Cardiac fibroblast (primary cell): ENCODE data around the gene NKRF.

Source experiments
- DNase-seq, 2 donors: peaks; one replicate each; pipeline versions ENCODE4 v3.0.0 to v3.0.0-alpha.2; 2010; ENCODE audit warnings: low read depth in 2 of 2
- H3K4me3 ChIP-seq, 2 donors: replicated peaks in 1 of 2; 1 replicate in 1 of 2; 2 replicates in 1 of 2; pipeline ENCODE4 v1.5.1; 2011; ENCODE audit warnings: low read depth in 2 of 2, low read length in 2 of 2, mild to moderate bottlenecking in 2 of 2, moderate library complexity in 1 of 2
- TF ChIP-seq, protein P1 (sequence below): IDR thresholded peaks from one replicate; pipeline ENCODE4 v1.5.1; 2011; ENCODE audit warnings: low read depth, mild to moderate bottlenecking, low read length, inconsistent platforms

The NKRF gene

DNA sequence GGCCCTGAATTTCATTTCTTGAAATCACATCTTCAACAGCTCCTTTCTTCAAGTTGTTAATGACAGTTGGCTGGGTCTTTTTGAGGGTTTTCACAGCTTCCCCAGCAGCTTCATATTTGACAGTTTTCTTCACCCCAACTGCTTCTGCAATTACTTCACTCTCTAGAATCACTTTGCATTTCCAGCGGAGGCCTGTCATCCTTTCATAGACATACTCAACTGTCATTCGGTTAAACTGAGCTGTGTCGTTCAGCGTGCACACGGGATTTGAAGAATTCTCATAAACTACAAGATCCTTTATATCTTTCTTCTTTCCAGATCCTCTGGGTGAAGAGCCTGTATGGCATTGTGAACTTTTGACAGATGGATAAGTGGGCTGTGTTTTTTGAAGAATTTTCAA lies 16.4 kb downstream of the NKRF start:
- TF ChIP-seq, protein P1, sequence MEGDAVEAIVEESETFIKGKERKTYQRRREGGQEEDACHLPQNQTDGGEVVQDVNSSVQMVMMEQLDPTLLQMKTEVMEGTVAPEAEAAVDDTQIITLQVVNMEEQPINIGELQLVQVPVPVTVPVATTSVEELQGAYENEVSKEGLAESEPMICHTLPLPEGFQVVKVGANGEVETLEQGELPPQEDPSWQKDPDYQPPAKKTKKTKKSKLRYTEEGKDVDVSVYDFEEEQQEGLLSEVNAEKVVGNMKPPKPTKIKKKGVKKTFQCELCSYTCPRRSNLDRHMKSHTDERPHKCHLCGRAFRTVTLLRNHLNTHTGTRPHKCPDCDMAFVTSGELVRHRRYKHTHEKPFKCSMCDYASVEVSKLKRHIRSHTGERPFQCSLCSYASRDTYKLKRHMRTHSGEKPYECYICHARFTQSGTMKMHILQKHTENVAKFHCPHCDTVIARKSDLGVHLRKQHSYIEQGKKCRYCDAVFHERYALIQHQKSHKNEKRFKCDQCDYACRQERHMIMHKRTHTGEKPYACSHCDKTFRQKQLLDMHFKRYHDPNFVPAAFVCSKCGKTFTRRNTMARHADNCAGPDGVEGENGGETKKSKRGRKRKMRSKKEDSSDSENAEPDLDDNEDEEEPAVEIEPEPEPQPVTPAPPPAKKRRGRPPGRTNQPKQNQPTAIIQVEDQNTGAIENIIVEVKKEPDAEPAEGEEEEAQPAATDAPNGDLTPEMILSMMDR, result no peak
- H3K4me3 ChIP-seq, result no peak overlapping the region
- no peak for DNase-seq

DNA sequence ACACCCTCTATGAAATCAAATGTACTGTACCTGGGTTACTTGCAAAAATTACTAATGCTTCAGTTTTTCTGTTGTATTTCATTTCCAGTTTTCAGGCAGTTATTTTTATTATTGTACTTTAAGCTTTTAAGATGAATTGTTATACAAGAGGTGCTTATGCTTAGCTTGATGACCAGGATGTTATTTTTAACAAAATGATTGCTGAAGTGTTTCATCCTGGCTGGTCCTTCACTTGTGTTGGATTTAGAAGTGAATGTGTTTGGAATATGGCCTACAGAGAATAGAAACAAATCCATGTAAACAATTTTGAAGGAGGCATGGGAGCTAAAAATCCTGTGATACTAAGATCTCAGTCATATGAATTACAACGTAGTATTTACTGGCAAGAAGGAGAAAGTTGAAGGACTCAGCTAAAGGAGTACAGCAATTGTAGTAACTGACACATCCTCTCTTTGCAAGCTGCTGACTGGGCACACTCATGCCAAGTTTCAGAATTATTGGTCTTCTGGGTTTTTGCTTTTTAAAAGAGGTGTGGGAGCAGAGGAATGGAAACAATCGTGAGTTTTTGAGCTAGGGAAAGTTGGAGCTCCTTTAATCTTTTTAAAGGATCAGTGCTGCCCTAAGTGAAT lies 22.7 kb downstream of the NKRF start:
- H3K4me3 ChIP-seq, result no peak overlapping the region
- TF ChIP-seq, protein P1, result no peak
- no peak for DNase-seq

DNA sequence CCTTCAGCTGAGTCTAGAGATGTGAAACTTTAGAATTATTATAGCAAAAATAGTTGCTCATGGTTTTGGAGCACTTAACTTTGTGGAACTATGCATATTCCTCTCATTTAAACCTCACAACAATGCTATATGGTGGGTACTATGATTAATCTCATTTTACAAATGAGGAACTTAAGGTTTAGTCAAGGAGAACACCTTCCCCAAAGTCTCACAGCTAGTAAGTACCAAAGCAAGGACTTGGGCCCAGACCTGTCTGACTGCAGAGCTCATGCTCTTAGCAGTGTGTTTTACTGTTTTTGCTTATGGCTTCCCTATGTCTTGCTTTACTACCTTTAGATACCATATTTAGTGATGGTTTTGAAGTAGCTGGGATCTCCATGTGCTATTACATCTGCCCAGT lies 26.8 kb downstream of the NKRF start:
- H3K4me3 ChIP-seq, result no peak overlapping the region
- TF ChIP-seq, protein P1, result no peak
- no peak for DNase-seq

DNA sequence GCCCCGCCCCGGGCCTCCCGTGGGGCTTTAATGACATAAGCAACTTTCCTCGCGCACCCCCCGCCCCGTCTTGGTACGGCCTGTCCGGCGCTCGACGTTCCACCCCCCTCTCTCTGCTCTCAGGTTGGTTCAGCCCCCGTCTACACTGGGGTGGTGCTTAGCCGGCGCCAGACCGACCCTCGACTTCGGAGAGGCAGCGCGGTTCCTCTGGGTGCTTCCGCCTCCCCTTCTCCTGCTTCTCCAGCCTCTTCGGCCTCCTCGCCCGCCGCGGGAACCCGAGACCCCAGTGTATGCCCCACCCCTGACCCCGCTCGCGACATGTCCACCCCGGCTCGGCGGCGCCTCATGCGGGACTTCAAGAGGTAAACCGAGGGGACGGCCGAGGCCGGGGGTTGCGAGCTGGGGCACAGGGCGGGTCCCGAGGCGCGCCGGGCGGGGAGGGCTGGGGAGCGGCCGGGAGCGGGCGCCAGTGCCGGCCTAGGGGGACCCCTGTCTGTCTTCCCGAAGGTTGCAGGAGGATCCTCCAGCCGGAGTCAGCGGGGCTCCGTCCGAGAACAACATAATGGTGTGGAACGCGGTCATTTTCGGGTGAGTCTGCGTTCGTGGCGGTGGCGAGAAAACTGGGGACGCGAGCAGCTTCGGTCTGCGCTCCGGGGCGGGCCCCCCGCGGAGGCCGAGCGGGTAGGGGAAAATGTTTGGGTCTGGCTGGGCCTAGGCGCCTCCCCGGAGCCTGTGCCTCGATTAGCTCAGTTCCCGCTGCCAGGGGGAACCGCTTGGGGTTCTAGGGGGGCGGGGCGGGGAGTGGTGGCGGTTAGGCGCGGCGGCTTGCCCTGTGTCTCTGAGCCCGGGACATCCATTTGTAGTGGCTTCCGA lies 31.6 kb downstream of the NKRF start, which contains the start of gene UBE2A:
UBE2A (plus strand) TSS at position 170 of the 873 bp plus-strand sequence; CDS start at position 319, 149 bp downstream.
- TF ChIP-seq, protein P1, result peak; percentile 29
- peak within 1 kb of the TSS; percentile 70 to 72 for H3K4me3 ChIP-seq
- peak; percentile 93 to 96 for DNase-seq

DNA sequence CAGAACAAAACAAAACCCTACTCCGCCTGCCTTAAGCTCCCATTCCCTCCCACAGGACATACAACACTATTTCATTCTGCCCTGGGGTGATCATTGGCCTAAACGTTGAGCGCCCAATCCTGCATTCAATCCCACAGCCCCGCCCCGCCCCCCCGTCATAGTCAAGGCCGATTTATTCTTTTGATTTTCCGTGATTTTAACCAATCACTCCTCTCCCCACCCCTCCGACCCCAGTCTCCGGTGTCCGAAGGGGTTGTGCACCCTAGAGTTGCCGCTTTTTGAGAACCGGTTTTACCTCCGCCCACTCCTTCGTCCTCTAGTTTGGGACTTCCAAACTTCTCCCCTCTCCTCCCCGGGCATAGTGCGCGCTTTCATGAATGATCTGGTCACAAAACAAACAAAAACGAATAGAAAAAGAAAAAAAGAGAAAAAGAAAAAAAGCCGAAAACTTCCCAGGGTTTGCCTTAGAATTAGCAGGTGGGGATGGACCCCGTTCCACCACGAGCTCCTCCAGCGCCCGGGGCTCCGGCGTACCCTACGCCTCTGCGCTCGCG lies 32.3 kb downstream of the NKRF start:
- TF ChIP-seq, protein P1, result no peak
- H3K4me3 ChIP-seq, result peak overlapping the region; percentile 70 to 72
- DNase-seq, result peak; percentile 55 to 72

DNA sequence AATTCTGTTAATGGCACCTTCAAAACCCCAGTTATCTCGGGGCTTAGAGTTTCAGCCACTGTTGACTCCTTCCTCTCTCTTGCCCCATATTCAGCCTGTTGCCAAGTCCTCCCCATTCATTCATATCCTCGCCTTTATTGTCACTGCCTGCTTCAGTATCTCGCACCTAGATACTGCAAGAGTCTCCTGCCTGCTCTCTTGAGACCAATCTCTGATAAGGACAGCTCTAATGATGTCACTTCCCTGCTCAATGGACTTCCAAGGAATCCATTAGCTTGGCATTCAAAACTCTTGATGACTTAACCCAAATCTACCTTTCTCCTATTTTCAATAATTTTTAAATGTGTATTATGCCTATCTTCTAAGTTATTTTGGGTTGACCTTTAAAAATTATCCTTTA lies 33.0 kb downstream of the NKRF start:
- peak overlapping the region; percentile 70 to 72 for H3K4me3 ChIP-seq
- no peak for DNase-seq
- TF ChIP-seq, protein P1, result no peak
